GM19455 (cell line): ENCODE results near the gene PARD3B.

Source experiments
- ATAC-seq: cut with Tn5 transposase; IDR thresholded peaks from one replicate; pipeline ENCODE4 v1.9.1; 2021; ENCODE audit not compliant: unreplicated experiment

Gene PARD3B

DNA sequence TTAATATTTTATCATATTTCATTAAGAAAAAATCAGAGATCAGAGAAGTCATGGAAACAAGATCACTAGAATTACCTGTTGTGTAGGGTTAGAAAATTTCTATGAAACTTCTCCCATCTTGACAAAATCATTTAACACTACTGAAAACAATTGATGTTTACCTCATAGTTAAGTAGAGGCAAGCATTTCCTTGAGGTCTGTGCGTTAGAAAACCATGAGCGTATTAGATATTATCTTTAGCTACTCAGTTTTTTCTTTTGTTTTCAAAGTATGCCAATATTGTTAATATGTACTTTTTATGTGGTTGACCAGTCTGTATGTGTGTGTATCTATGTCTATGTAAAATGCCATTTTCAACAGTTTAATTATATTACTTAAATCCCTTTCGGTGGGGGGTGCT lies 335.7 kb downstream of the PARD3B start:
- ATAC-seq = no peak

DNA sequence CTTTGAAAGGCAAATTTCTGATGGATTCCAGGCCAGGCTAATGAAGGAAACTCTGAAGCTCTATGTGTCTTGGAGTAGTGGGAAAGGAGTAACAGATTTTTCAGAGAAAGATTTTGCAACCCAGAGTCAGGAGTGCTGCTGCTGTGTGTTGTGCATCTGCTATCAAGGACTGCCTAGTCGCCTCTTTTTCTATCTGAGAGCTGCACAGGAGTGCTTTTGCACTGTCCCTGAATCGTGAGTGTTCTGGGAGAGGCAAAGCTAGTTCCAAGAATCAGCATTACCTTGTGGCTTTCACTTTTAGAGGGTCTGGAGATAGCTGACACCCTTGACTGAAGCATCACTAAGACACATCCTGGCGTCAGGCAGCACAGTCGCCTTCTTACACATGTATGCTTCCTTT lies 336.4 kb downstream of the PARD3B start:
- no peak for ATAC-seq

DNA sequence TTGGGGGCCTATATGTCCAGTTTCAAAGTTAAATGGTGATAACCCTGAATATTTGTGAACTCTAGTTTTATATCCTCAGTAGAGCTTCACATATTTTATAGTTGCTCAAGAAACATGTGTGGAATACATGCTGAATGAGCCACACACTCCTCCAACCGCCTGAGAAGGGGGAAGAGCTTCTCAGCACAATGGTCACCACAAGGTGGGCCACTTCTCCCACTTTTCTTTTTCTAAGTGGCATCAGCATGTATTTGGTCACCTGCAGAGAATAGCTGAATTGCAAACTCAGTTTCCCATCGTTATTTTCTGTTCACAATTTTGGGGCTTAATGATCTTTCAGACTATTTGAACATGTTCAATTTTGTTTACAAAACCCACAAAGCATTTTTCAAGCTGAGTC lies 340.5 kb downstream of the PARD3B start:
- ATAC-seq = no peak

DNA sequence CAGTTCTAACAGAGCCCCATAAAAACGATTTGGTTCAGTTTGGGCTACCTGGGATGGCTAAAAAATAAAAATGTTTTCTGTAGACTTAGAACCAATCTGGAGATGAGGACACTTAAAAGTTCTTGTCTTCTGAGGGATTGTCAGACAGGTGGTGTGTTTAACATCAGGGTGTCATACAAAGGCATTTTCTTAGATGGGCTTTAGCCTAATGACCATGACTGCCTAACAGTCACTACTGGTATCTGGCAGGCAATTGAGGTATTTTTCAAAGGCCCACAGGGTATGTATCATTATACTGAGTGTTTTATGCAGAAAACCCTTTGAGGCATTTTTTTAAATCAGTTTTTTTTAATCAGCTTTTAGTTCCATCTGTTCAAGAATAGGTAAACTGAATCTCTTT lies 341.4 kb downstream of the PARD3B start:
- ATAC-seq = no peak

DNA sequence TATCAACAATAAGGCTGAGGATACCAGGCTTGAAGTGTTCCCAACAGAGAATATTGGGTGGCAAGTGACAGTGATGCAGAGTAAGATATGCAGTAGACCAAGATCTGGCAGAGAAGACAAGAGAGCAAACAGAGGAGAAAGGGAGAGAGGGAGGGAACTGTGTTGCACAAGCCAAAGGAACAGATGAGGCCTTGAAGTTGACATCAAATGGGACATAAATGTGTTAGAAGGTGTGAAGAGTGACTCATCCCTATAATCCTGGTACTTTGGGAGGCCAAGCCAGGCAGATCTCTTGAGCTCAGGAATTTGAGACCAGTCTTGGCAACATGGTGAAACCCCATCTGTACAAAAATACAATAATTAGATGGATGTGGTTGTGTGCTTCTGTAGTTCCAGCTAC lies 342.9 kb downstream of the PARD3B start:
- ATAC-seq = no peak

GRCh38 chr2:204890680-204891079 lies 345.4 kb downstream of the PARD3B start:
- ATAC-seq = no peak

DNA sequence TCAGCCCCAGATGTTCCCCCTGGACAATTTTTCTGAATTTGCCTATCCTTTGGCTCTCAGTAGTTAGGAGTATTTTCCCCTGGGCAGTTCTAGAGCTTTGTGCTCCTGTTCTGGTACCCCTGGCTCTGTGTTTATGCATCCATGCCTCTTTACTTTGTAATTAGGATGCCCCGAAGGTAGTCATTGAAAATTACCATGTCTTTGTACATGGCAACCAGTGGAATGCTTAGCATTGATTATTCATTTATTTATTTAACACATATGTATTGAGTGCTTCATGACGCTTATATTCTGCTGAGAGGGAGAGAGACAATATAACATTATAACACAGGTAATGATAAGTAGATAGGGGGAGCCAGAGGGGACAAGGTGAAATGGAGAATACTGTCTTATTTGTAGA lies 346.5 kb downstream of the PARD3B start:
- ATAC-seq = no peak

GRCh38 chr2:204892506-204893255 lies 347.4 kb downstream of the PARD3B start:
- no peak for ATAC-seq

GRCh38 chr2:204896146-204896545 lies 350.9 kb downstream of the PARD3B start:
- ATAC-seq = no peak

DNA sequence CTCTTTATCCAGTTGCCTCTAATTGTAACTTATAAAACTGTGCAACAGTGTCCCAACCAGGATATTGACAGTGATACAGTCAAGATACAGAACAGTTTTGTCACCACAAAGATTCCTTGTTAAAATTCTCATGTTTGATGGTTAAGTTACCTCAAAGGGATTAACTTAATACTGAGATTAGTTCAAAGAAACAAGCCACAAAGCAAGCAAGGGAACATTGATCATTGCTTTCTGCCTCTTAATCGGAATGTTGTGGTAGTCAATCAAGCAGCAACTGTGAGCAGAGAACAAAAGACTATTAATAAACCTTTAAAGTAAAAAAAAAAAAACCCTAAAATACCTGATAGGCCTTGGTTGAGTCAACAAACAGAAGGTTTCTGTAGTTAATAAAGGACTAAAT lies 352.3 kb downstream of the PARD3B start:
- ATAC-seq = no peak

DNA sequence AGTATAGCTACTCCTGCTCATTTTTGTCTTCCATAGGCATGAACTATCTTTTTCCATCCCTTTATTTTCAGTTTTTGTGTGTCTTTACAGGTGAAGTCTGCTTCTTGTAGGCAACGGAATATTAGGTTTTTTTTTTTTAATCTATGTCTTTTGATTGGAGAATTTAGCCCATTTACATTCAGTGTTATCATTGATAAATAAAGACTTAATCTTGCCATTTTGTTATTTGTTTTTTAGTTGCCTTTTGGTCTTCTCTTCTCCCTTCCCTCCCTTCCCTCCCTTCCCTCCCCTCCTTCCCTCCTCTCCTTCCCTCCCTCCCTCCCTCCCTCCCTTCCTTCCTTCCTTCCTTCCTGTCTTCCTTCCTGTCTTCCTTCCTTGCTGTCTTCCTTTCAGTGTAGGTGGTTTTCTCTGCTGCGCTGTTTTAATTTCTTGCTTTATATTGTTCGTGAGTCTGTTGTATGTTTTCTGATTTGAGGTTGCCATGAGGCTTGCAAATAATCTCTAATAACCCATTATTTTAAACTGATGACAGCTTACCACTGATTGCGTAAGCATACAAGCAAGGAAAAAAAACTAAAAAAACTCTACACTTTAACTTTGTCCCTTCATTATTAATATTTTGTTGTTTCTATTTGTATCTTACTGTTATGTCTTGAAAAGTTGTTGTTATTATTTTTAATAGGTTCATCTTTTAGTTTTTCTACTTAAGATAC lies 353.8 kb downstream of the PARD3B start:
- ATAC-seq = no peak

DNA sequence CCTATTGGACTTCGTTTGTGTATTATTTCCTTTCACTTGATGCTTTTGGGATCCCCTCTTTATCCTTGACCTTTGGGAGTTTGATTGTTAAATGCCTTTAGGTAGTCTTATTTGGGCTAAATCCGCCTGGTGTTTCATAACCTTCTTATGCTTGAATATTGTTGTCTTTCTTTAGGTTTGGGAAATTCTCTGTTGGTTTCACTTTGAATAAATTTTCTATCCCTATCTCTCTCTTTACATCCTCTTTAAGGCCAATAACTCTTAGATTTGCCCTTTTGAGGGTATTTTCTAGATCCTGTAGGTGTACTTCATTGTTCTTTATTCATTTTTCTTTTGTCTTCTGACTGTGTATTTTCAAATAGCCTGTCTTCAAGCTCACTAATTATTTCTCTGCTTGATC lies 354.7 kb downstream of the PARD3B start:
- no peak for ATAC-seq

DNA sequence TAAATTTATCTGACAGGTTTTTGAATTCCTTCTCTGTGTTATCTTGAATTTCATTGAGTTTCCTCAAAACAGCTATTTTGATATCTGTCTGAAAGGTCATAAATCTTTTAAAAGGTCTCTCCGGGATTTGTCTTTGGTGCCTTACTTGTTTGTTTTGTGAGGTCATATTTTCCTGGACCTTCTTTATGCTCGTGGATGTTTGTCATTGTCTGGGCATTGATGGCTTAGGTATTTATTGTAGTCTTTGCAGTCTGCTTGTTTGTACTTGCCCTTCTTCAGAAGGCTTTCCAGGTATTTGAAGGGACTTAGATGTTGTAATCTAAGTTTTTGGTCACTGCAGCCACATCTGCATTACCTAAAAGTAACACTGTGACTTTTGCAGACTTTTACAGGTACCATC lies 355.2 kb downstream of the PARD3B start:
- no peak for ATAC-seq

DNA sequence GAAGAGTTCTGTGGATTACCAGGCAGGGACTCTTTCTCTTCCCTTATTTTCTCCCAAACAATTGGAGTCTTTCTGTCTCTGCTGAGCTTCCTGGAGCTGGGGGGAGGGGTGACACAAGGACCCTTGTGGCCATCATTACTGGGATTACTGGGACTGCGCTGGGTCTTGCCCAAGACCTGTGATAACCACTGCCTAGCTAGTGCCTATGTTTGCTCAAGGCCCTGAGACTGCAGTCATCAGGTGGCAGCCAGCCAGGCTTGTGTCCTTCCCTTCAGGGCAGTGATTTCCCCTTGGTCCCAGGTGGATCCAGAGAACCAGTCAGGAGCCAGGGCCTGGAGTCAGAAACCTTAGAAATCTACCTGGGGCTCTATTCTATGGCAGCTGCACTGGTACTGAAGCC lies 355.6 kb downstream of the PARD3B start:
- ATAC-seq = no peak

DNA sequence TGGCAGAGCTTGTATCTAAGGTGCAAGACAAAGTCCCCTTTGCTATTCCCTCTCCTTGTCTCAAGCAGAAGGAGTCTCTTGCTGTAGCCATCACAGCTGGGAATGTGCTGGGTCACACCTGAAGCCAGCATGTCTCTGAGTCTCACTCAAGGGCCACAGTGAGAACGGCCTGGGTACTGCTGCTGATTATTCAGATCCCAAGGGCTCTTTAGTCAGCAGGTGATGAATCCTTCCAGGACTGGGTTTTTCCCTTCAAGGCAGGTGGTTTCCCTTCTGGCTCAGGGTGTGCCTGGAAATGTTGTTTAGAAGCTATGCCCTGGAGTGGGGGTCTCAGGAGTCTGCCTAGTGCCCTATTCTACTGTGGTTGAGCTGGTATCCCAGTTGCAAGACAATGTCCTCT lies 356.3 kb downstream of the PARD3B start:
- ATAC-seq = no peak

DNA sequence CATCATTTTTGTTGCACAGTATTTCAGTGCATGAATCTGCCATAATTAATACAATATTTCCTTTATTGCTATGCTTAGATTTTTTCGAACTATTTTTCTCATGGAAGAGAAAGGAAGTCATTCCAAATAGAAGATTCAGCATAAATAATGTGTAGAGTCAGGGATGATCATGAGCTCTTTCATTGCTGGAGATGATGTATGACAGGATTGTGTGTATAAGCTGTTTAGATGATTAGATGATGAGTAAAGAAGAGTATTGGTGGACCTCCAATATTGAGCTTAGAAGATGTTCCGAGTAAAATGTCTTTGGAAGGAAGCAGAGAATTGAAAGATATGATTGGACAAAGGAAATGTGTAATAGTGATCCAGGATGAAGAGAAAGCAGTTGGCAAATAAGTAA lies 364.5 kb downstream of the PARD3B start:
- ATAC-seq = no peak

DNA sequence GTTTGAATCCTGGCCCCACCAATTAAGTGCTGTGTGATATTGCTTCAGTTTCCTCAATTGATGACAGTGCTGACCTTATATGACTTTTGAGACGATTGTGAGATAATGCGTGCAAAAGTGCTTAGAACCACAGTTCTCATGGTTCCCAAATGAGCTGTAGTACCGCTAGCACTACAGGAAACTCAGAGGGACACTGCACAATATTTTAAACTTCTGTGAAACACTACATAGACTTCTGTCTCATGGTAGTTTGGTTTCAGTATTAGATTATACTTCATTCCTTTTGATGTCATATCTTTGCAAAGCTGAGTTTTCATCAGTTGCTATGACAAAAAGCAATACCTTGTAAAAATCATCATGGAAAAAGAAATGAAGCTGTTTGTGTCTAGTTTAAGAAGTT lies 368.0 kb downstream of the PARD3B start:
- ATAC-seq = no peak

DNA sequence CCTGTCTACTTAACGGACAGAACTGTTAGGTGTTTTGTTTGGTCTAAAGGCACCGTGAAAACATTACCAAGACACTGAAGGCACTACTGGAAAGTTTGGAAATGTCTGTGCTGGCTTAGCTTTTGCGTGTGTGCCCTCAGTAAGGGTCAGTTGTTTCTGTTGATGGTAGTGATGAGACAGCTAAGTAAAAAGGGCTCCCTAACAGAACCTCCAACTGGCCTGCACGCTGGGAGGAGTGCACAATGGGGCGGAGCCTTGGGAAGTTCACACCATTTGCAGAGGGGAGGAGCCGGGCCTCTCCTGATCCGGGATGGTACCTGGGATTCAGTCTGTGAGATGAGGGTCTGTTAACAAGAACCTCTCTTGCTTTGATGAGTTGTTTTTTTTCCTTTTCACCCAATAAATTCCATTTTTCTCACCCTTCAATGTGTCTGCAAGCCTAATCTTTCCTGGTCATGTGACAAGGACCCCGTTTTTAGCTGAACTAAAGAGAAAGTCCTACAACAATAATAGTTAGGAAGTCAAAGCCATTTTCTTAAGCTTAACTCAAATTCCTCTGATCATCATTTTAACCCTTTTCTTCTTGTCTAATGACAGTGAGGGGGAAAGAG lies 368.7 kb downstream of the PARD3B start:
- ATAC-seq = no peak

DNA sequence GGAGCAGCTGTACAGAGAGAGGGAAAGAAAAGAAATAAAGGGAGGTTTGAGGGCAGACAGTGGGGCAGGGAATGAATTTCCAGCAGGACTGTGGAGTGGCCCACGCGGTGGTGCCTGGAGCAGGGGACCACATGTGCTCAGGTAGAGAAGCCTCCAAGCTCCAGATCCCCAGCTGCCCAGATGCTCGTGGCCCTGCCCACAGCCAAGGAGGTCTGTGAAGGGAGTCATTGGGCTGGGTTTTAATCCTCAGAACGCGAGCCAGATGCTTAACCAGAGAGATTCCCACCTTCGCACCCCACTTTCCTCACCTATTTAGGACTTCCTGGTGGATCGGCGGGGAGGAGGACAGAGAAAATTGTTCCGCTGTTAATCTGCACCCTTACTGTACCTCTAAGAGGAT lies 369.4 kb downstream of the PARD3B start:
- no peak for ATAC-seq

DNA sequence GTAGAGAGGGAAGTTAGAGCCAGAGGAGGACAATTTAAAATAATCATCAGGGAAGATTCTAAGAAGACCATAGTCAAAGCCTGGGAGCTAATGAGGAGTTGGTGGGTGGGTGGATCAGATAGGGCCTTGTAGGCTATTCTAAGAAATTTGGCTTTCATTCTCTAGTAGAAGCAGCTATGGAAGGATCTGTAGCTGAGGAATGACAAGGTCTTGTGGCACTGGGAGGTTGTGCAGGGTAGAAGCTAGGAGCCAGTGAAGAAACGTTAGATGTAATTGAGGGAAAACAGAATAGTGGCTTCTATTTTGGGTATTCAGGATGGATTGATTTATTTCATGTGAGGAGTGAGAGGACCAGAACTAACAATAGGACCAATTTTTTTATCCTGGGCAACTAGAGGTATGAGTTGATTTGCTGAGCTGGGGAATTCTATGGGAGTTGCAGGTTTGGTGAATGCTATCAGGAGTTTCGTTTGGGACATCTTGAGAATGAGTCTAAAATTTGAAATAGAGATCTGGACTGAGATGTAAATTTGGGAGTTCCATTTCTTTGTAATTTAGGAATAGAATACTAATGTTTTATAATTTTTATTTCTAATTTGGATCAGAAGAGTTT lies 371.9 kb downstream of the PARD3B start:
- no peak for ATAC-seq

DNA sequence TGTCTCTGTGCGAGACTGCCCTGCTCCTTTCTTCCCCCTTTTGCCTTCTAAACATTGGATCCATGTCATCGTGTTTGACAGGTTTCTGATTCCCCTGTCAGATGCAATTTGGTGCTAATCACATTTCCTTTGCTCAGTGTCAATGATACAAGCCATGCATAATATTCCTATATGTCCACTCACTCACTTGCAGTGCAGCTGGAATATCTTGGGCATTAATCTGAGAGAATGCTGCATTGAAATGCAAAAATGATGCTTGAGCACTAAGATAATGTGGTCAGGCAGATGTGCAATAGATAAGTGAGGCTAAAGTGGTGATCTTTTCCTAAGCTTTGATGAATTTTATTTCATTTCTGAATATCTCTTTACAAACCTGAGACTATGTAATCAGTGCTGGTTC lies 375.5 kb downstream of the PARD3B start:
- no peak for ATAC-seq

DNA sequence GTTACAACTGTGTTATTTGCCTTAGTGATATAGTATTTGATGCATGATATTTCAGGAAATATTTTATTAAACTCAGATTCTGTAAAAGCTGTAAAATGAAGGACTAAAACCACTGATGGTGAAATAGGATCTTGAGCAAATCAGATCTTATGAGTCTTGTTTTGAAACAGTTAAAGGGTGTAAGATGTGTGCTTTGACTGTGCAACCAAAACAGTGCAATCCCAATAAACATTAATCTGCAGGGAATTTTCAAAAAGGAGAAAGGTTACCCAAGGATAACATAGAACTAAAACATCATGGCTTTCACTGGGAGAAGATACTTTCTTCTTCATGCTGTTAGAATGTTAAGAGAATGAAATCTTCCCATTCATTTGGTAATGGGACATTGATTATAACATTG lies 378.7 kb downstream of the PARD3B start:
- no peak for ATAC-seq
